Measurements from ENCODE around the gene DNAH8. TPM values are rescaled to one million over a fixed set of nuclear protein-coding genes. Genes with fewer than 3 reads are reported as not detected.

The DNAH8 gene
- total RNA-seq, 1 experiment from 2014 or later = 0.15 TPM

DNA sequence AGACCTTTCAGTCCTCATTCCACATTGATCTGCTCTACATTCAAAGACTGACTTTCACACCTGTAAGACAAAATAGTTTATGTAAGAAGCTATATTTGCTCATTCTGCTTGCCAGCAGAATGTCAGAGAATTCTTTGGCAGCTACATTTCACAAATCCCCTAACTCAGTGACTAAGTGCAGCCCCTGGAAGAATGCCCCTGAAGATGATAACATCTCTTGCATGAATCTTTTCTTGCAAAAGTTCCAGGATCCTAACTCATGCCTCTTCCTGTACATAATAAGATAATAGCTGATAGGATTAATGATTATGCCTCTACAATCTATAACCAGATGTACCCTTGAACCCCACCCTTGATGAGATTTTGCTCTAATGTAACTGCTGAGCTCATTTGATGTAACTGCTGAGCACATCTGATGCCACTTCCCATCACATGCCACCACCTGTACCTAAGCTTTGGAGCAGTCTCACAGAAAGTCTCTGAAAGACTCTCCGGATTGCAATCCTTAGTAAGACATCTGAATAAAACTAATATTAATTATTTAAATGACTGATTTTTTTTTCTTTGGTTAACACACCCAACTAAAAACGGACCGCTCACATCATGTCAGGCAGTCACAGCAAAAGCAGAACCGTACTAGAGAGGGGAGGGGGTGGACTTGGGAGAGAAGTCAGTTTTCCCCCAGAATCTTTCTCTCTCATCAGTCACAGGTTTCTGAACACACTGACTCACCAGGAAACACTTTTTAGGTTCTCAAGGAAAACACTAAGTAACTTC, 684 bp upstream of the DNAH8 start:
- no peak overlapping the region for H3K4me3 ChIP-seq (ENCODE audit: low read length)
- no TSS peak for BruUV-seq (replicated peaks)
- H3K27ac ChIP-seq (ENCODE audit: low read length) = peak overlapping the region; percentile 61
- H4K20me1 ChIP-seq (ENCODE audit: low read length) = no peaks in the 10 kb centered on the region
- H3F3A ChIP-seq (ENCODE audit: low read length, unreplicated experiment) = no peaks in the 10 kb centered on the region
- H3K79me2 ChIP-seq (ENCODE audit: low read length) = no peaks in the 10 kb centered on the region
- H3K27me3 ChIP-seq (ENCODE audit: low read length) = no peaks in the 10 kb centered on the region
- H3K9ac ChIP-seq (ENCODE audit: low read length) = 0 out of 2 replicates have a peak overlapping the region, but pooled peaks have one; percentile 10
- intact Hi-C loops (cut with micrococcal nuclease) = no loop called here
- no peak for ATAC-seq
- H3K36me3 ChIP-seq (ENCODE audit: low read depth, low read length) = no peaks in the 10 kb centered on the region
- H3K9me2 ChIP-seq (replicated peaks; ENCODE audit: low read length) = no peaks in the 10 kb centered on the region
- DNase-seq = no peak
- 0 out of 2 replicates have a peak overlapping the region, but pooled peaks have one; percentile 45 for H2AFZ ChIP-seq (ENCODE audit: low read length)
- peak overlapping the region; percentile 41 for H3K4me2 ChIP-seq (ENCODE audit: low read length)
- TF ChIP-seq EZH2phosphoT487 (IDR thresholded peaks at IDR 0.05; ENCODE audit: borderline replicate concordance, low read length) (no peak), EZH2 (IDR thresholded peaks at IDR 0.05; ENCODE audit: low read length, unreplicated experiment) (no peak)
- TF ChIP-seq, protein P1, sequence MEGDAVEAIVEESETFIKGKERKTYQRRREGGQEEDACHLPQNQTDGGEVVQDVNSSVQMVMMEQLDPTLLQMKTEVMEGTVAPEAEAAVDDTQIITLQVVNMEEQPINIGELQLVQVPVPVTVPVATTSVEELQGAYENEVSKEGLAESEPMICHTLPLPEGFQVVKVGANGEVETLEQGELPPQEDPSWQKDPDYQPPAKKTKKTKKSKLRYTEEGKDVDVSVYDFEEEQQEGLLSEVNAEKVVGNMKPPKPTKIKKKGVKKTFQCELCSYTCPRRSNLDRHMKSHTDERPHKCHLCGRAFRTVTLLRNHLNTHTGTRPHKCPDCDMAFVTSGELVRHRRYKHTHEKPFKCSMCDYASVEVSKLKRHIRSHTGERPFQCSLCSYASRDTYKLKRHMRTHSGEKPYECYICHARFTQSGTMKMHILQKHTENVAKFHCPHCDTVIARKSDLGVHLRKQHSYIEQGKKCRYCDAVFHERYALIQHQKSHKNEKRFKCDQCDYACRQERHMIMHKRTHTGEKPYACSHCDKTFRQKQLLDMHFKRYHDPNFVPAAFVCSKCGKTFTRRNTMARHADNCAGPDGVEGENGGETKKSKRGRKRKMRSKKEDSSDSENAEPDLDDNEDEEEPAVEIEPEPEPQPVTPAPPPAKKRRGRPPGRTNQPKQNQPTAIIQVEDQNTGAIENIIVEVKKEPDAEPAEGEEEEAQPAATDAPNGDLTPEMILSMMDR (conservative IDR thresholded peaks at IDR 0.05; ENCODE audit: low read depth, low read length) = no peak
- POLR2A ChIA-PET (ENCODE audit: unreplicated experiment) = interaction anchor here (0.7 kb wide), 1 partner anchor 143 kb away, joined by 7 read pairs; no protein-coding TSS in a partner anchor
- no peaks in the 10 kb centered on the region for H3K9me3 ChIP-seq (ENCODE audit: low read length)
- CTCF ChIA-PET = interaction anchor here (1.0 kb wide), 1 partner anchor 59 kb away, joined by 4 read pairs; no protein-coding TSS in a partner anchor
- peaks cover 21% of the 10 kb centered on the region for H3K4me1 ChIP-seq (ENCODE audit: insufficient read depth, low read length)

DNA sequence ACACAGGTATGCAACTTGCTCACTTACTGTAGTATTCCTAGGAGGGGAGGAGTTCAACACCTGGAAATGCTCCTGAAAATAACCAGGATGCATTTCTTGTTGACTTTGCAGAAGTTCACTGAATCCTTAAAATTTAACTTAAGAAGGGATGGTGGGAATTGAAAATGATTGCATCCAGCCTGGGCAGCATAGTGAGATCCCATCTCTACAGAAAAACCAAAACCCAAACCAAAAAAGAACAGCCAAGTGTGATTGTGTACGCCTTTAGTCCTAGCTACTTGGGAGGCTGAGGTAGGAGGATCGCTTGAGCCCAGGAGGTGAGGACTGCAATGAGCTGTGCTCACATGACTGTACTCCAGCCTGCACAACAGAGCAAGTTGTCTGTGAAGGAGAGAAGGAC, 1.7 kb downstream of the DNAH8 start:
- Histone ChIP-seq H3K9ac (ENCODE audit: low read length) (no peak overlapping the region), H3K27me3 (ENCODE audit: low read length) (no peaks in the 10 kb centered on the region), H3K27ac (ENCODE audit: low read length) (no peak overlapping the region), H3K79me2 (ENCODE audit: low read length) (no peaks in the 10 kb centered on the region), H4K20me1 (ENCODE audit: low read length) (no peaks in the 10 kb centered on the region), H3K4me2 (ENCODE audit: low read length) (no peak overlapping the region), H3K36me3 (ENCODE audit: low read depth, low read length) (no peaks in the 10 kb centered on the region), H2AFZ (ENCODE audit: low read length) (no peak overlapping the region), H3K9me3 (ENCODE audit: low read length) (no peaks in the 10 kb centered on the region), H3F3A (ENCODE audit: low read length, unreplicated experiment) (no peaks in the 10 kb centered on the region), H3K4me3 (ENCODE audit: low read length) (no peak overlapping the region), H3K4me1 (ENCODE audit: insufficient read depth, low read length) (peaks cover 25% of the 10 kb centered on the region), H3K9me2 (replicated peaks; ENCODE audit: low read length) (no peaks in the 10 kb centered on the region)
- no TSS peak for BruUV-seq (replicated peaks)
- intact Hi-C loops (cut with micrococcal nuclease) = no loop called here
- ATAC-seq (no peak), DNase-seq (no peak)
- CTCF ChIA-PET = no interaction called here
- POLR2A ChIA-PET (ENCODE audit: unreplicated experiment) = no interaction called here
- TF ChIP-seq EZH2 (IDR thresholded peaks at IDR 0.05; ENCODE audit: low read length, unreplicated experiment) = no peak

DNA sequence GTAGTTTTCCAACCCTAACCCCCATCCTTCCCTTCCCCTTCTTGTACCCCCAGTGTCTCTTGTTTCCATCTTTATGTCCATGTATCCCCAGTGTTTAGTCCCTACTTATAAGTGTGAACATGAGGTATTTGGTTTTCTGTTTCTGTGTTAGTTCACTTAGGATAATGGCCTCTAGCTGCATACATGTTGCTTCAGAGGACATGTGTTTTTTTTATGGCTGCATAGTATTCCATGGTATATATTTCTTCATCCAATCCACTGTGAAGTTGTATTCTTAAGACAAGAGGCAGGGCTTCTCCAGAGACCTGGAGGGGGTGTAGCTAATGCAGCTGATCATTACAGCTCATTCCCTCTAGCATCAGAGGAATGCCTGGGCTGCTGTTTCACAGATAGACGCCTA, 4.2 kb downstream of the DNAH8 start:
- H3K36me3 ChIP-seq (ENCODE audit: low read depth, low read length) = no peaks in the 10 kb centered on the region
- no peak overlapping the region for H3K4me2 ChIP-seq (ENCODE audit: low read length)
- intact Hi-C loops (cut with micrococcal nuclease) = no loop called here
- H3K27me3 ChIP-seq (ENCODE audit: low read length) = no peaks in the 10 kb centered on the region
- no peaks in the 10 kb centered on the region for H3K79me2 ChIP-seq (ENCODE audit: low read length)
- no peak overlapping the region for H3K9ac ChIP-seq (ENCODE audit: low read length)
- H2AFZ ChIP-seq (ENCODE audit: low read length) = no peak overlapping the region
- no peak overlapping the region for H3K27ac ChIP-seq (ENCODE audit: low read length)
- no peaks in the 10 kb centered on the region for H3K9me2 ChIP-seq (replicated peaks; ENCODE audit: low read length)
- ChIA-PET POLR2A (ENCODE audit: unreplicated experiment) (interaction anchor here (0.5 kb wide), 1 partner anchor 575 kb away, joined by 4 read pairs; no protein-coding TSS in a partner anchor), CTCF (no interaction called here)
- no TSS peak for BruUV-seq (replicated peaks)
- no peaks in the 10 kb centered on the region for H3F3A ChIP-seq (ENCODE audit: low read length, unreplicated experiment)
- H3K4me3 ChIP-seq (ENCODE audit: low read length) = no peak overlapping the region
- no peak for DNase-seq
- no peak for ATAC-seq
- TF ChIP-seq, protein P1 (conservative IDR thresholded peaks at IDR 0.05; ENCODE audit: low read depth, low read length) = no peak
- TF ChIP-seq EZH2 (IDR thresholded peaks at IDR 0.05; ENCODE audit: low read length, unreplicated experiment) (no peak), EZH2phosphoT487 (IDR thresholded peaks at IDR 0.05; ENCODE audit: borderline replicate concordance, low read length) (no peak)
- H3K4me1 ChIP-seq (ENCODE audit: insufficient read depth, low read length) = peaks cover 16% of the 10 kb centered on the region
- H4K20me1 ChIP-seq (ENCODE audit: low read length) = no peaks in the 10 kb centered on the region
- no peaks in the 10 kb centered on the region for H3K9me3 ChIP-seq (ENCODE audit: low read length)
